HepG2 (cell line): ENCODE measurements around the gene ARID1A. TPM values are rescaled to one million over a fixed set of nuclear protein-coding genes. Genes with fewer than 3 reads are reported as not detected.

Experiments used
- BHLHE40 ChIP-seq: IDR thresholded peaks from 2 replicates; pipeline ENCODE4 v1.6.1; 2011; ENCODE audit warnings: low read length, improper control_type of control experiment
- CREB1 ChIP-seq, 2 experiments: fragments of 450-650 bp in 1 of 2; IDR thresholded peaks; 2 replicates each; pipeline ENCODE4 v1.6.1; 2016 to 2017; ENCODE audit warnings: control low read depth in 1 of 2, mild to moderate bottlenecking in 1 of 2, missing compliant biosample characterization in 1 of 2, missing genetic modification characterization in 1 of 2
- HOXA9 ChIP-seq: sonication (generic); formaldehyde crosslinking; IDR thresholded peaks from 2 replicates; pipeline ENCODE4 v1.8.1; 2022; ENCODE audit warnings: missing genetic modification reagents, mild to moderate bottlenecking, moderate library complexity, borderline replicate concordance
- SIN3B ChIP-seq: fragments of 150-350 bp; IDR thresholded peaks from 2 replicates; pipeline ENCODE4 v1.6.1; 2014; ENCODE audit warnings: low read length
- TGIF2 ChIP-seq: IDR thresholded peaks from 2 replicates; pipeline ENCODE4 v1.6.1; 2016; ENCODE audit warnings: control low read depth, missing compliant biosample characterization
- ZNF460 ChIP-seq: sonication (generic); formaldehyde crosslinking; IDR thresholded peaks from 2 replicates; pipeline ENCODE4 v1.5.1; 2020; ENCODE audit warnings: missing genetic modification reagents, mild to moderate bottlenecking, borderline replicate concordance
- ZNF598 ChIP-seq: sonication (generic); formaldehyde crosslinking; IDR thresholded peaks from 2 replicates; pipeline ENCODE4 v1.5.1; 2020; ENCODE audit warnings: mild to moderate bottlenecking, missing genetic modification reagents, borderline replicate concordance
- ZNF614 ChIP-seq: IDR thresholded peaks from 2 replicates; pipeline ENCODE4 v1.6.1; 2018; ENCODE audit warnings: missing biosample characterization, missing genetic modification reagents, inconsistent platforms, borderline replicate concordance
- polyA plus RNA-seq, 8 experiments: library from polyadenylated mRNA; depleted of rRNA in 3 of 8; stranded (reverse) in 7 of 8; unstranded in 1 of 8; fragments of >200 nt; fragmentation: Illumina TruSeq in 4 of 8; extraction: Trizol in 4 of 8; gene quantifications; 2 replicates each; pipeline versions ENCODE4 v1.2.1 to v1.2.3, GENCODE V29; 2011 to 2016; ENCODE audit warnings: low read depth in 4 of 8, missing spikeins in 1 of 8, mixed read lengths in 1 of 8; ENCODE audit not compliant: insufficient read depth in 1 of 8
- total RNA-seq, 5 experiments: library from RNA; depleted of rRNA; stranded (reverse); fragments of >200 nt; fragmentation: Illumina TruSeq; extraction: Trizol; gene quantifications; 2 replicates each; pipeline ENCODE4 v1.2.3, GENCODE V29; 2016; ENCODE audit warnings: low read depth in 1 of 5
- TF ChIP-seq, protein P1 (sequence below): IDR thresholded peaks from 2 replicates; pipeline ENCODE4 v1.6.1; 2016; ENCODE audit warnings: low read depth, missing genetic modification reagents, missing compliant biosample characterization
- TF ChIP-seq, protein P2 (sequence below): sonication (generic); formaldehyde crosslinking; IDR thresholded peaks from 2 replicates; pipeline ENCODE4 v1.8.0; 2023; ENCODE audit warnings: mild to moderate bottlenecking, missing genetic modification reagents
- TF ChIP-seq, protein P3 (sequence below): sonication (generic); formaldehyde crosslinking; IDR thresholded peaks from 2 replicates; pipeline ENCODE4 v1.5.0; 2020; ENCODE audit warnings: missing genetic modification reagents, mild to moderate bottlenecking, borderline replicate concordance
- TF ChIP-seq, protein P4 (sequence below): sonication (generic); formaldehyde crosslinking; IDR thresholded peaks from 2 replicates; pipeline ENCODE4 v1.4.0; 2020; ENCODE audit warnings: missing genetic modification reagents, borderline replicate concordance

ARID1A gene
- total and polyA plus RNA-seq, 2 of the 13 experiments (the other 11 are each of a cell fraction or from before 2014, with no cell fraction given), result 11.9 to 15.9 TPM

DNA sequence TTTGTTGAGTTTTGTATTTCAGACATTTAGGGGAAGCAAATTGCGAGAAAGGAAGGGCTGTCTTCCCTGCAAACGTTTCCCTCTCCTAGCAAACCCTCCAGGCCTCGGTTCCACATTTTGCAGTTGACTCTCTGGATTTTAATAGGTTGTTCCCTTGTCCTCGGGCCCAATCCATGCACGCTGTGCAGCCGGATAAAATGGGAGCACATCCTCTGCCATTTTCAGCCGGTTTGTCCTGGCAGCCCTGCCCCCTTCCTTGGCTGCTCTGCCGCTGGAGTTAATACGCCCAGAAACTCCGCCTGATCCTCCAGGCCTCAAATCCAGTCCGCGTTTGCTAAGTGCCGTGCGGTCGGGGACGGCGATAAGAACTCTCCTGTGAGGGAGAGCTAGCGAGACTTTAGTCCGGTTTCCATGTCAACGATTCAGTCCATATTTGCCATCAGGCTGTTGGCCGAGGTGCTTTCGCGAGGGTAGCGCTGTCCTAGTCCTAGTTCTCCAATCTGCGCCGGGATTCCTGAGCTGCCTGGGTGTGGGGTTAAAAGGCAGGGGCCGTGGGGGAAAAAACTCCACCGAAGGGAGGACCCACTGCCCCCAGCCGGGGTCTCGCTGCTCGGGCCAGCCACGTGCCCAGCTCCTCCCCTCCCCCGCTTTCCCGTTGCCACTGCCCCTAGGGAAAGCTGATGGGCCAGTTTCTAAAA lies 2.9 kb upstream of the ARID1A start (continued):
- TF ChIP-seq, protein P1, sequence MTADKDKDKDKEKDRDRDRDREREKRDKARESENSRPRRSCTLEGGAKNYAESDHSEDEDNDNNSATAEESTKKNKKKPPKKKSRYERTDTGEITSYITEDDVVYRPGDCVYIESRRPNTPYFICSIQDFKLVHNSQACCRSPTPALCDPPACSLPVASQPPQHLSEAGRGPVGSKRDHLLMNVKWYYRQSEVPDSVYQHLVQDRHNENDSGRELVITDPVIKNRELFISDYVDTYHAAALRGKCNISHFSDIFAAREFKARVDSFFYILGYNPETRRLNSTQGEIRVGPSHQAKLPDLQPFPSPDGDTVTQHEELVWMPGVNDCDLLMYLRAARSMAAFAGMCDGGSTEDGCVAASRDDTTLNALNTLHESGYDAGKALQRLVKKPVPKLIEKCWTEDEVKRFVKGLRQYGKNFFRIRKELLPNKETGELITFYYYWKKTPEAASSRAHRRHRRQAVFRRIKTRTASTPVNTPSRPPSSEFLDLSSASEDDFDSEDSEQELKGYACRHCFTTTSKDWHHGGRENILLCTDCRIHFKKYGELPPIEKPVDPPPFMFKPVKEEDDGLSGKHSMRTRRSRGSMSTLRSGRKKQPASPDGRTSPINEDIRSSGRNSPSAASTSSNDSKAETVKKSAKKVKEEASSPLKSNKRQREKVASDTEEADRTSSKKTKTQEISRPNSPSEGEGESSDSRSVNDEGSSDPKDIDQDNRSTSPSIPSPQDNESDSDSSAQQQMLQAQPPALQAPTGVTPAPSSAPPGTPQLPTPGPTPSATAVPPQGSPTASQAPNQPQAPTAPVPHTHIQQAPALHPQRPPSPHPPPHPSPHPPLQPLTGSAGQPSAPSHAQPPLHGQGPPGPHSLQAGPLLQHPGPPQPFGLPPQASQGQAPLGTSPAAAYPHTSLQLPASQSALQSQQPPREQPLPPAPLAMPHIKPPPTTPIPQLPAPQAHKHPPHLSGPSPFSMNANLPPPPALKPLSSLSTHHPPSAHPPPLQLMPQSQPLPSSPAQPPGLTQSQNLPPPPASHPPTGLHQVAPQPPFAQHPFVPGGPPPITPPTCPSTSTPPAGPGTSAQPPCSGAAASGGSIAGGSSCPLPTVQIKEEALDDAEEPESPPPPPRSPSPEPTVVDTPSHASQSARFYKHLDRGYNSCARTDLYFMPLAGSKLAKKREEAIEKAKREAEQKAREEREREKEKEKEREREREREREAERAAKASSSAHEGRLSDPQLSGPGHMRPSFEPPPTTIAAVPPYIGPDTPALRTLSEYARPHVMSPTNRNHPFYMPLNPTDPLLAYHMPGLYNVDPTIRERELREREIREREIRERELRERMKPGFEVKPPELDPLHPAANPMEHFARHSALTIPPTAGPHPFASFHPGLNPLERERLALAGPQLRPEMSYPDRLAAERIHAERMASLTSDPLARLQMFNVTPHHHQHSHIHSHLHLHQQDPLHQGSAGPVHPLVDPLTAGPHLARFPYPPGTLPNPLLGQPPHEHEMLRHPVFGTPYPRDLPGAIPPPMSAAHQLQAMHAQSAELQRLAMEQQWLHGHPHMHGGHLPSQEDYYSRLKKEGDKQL (CRISPR knock-in tag), result no peak; the same call in 1 of the 2 replicates
- no peak for TF ChIP-seq ZNF598 (CRISPR knock-in tag)
- TF ChIP-seq, protein P2, sequence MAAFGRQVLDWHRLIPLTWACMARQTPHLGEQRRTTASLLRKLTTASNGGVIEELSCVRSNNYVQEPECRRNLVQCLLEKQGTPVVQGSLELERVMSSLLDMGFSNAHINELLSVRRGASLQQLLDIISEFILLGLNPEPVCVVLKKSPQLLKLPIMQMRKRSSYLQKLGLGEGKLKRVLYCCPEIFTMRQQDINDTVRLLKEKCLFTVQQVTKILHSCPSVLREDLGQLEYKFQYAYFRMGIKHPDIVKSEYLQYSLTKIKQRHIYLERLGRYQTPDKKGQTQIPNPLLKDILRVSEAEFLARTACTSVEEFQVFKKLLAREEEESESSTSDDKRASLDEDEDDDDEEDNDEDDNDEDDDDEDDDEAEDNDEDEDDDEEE, result no peak
- TF ChIP-seq SIN3B, result no peak
- TF ChIP-seq ZNF460 (CRISPR knock-in tag), result no peak; the same call in 1 of the 2 replicates
- TF ChIP-seq, protein P3, sequence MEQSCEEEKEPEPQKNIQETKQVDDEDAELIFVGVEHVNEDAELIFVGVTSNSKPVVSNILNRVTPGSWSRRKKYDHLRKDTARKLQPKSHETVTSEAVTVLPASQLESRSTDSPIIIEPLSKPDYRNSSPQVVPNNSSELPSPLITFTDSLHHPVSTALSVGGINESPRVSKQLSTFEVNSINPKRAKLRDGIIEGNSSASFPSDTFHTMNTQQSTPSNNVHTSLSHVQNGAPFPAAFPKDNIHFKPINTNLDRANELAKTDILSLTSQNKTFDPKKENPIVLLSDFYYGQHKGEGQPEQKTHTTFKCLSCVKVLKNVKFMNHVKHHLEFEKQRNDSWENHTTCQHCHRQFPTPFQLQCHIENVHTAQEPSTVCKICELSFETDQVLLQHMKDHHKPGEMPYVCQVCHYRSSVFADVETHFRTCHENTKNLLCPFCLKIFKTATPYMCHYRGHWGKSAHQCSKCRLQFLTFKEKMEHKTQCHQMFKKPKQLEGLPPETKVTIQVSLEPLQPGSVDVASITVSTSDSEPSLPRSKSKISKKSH (CRISPR knock-in tag), result no peak; the same call in 1 of the 2 replicates
- TF ChIP-seq CREB1 (IDR thresholded peaks at IDR 0.05), result peak; percentile 41; the same call in 1 of the 2 replicates
- peak; percentile 87 for TF ChIP-seq CREB1 (CRISPR knock-in tag; IDR thresholded peaks at IDR 0.05)
- TF ChIP-seq ZNF614, result peak; percentile 83; the same call in 1 of the 2 replicates
- peak; percentile 90 for TF ChIP-seq TGIF2 (CRISPR knock-in tag)
- no peak for TF ChIP-seq HOXA9 (CRISPR knock-in tag)
- TF ChIP-seq BHLHE40, result peak; percentile 42; the same call in 1 of the 2 replicates
- TF ChIP-seq, protein P4, sequence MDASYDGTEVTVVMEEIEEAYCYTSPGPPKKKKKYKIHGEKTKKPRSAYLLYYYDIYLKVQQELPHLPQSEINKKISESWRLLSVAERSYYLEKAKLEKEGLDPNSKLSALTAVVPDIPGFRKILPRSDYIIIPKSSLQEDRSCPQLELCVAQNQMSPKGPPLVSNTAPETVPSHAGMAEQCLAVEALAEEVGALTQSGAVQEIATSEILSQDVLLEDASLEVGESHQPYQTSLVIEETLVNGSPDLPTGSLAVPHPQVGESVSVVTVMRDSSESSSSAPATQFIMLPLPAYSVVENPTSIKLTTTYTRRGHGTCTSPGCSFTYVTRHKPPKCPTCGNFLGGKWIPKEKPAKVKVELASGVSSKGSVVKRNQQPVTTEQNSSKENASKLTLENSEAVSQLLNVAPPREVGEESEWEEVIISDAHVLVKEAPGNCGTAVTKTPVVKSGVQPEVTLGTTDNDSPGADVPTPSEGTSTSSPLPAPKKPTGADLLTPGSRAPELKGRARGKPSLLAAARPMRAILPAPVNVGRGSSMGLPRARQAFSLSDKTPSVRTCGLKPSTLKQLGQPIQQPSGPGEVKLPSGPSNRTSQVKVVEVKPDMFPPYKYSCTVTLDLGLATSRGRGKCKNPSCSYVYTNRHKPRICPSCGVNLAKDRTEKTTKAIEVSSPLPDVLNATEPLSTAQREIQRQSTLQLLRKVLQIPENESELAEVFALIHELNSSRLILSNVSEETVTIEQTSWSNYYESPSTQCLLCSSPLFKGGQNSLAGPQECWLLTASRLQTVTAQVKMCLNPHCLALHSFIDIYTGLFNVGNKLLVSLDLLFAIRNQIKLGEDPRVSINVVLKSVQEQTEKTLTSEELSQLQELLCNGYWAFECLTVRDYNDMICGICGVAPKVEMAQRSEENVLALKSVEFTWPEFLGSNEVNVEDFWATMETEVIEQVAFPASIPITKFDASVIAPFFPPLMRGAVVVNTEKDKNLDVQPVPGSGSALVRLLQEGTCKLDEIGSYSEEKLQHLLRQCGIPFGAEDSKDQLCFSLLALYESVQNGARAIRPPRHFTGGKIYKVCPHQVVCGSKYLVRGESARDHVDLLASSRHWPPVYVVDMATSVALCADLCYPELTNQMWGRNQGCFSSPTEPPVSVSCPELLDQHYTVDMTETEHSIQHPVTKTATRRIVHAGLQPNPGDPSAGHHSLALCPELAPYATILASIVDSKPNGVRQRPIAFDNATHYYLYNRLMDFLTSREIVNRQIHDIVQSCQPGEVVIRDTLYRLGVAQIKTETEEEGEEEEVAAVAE, result no peak
